GM23248 (cell line): Measurements from ENCODE around the gene ALDH4A1.

Source experiments
- EZH2 ChIP-seq: fragments of 200-600 bp; sonication (generic); IDR thresholded peaks from 2 replicates; pipeline ENCODE4 v1.6.1; 2018; ENCODE audit warnings: antibody characterized with exemption, mild to moderate bottlenecking; ENCODE audit not compliant: insufficient read depth, poor library complexity, severe bottlenecking
- EZH2phosphoT487 ChIP-seq: fragments of 200-600 bp; sonication (generic); IDR thresholded peaks from 2 replicates; pipeline ENCODE4 v1.6.1; 2018; ENCODE audit warnings: antibody characterized with exemption, moderate library complexity, mild to moderate bottlenecking, low read depth; ENCODE audit not compliant: insufficient read depth

DNA sequence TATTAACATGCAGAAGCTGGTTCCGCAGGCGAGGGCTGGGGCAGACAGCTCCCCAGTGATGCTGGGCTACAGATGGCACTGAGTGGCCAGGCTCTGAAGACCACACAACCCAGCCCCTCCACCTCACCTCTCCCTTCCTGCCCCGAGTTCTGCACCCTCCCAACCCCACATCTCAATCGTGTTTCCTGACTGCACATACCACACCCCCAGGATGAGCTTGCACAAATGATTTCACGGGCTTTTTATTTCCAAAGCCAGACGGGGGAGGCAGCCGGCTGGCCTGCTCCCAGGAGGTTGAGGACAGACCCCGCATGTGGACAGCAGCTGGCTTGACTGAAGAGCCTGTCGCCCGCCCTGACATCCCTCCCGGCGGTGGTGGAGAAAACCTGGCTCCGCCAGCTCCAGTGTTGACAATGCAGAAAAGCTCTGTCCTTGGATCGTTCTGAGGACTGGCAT, 21.4 kb upstream of the ALDH4A1 start:
- no peak for TF ChIP-seq EZH2
- TF ChIP-seq EZH2phosphoT487, result no peak
